22Rv1 (cell line): ENCODE results near the gene USP34.

ENCODE experiments used
- CTCF ChIP-seq: fragments of 450-650 bp; IDR thresholded peaks from 2 replicates; pipeline ENCODE4 v1.5.1; 2017; ENCODE audit warnings: mild to moderate bottlenecking
- ZFX ChIP-seq: fragments of 450-650 bp; IDR thresholded peaks from 2 replicates; pipeline ENCODE4 v1.6.1; 2017; ENCODE audit warnings: antibody characterized with exemption, borderline replicate concordance

GRCh38 chr2:61493523-61493942 is 22.6 kb upstream of the USP34 start:
- no peak for TF ChIP-seq CTCF
- no peak for TF ChIP-seq ZFX
